ENCODE data around the gene UBE2L3. TPM values are rescaled to one million over a fixed set of nuclear protein-coding genes. Genes with fewer than 3 reads are reported as not detected.
A peak's percentile ranks its signal among the peaks of the same experiment; 100 is the strongest.

Gene UBE2L3
- total RNA-seq, 1 donor from 2014 or later: 39.8 TPM

DNA sequence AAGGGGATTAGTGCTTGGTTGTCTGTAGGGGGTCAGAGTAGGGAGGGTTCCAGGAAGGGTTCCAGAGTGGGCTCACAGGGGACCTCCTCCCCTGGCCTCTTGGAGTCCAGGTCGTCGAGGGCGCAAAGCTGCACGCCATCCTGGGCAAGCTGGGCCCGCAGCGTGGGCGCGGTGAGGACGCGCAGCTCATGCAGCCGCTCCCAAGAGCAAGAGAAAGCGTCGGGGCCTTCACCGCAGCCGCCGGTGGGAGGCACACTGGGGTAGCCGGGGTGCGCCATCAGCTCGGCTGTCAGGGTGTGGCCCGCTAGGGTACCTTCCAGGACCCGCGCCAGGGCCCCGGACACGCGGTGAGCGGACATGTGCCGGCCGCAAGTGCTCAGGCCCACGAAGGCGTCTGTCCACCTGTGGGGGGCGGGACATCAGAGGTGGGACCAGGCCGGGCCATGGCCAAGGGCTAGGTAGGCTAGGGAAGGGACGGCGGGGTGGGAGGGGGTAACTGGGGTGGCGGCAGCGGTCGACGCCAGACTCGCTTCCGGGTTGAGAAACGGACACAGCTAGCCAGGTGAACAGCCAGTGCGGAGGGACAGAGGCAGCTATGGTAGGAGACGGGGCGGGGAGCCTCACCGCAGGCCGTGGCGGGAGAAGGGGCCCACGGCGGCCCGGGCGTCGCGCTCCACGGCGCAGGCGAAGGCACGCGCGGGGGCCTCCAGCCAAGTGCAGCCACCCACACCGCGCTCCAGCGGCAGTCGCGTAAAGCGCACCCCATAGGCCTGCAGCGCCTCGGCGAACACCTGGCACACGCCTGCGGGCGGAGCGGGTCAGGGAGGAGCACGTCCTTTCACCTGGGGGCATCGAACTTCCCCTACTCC lies 61.1 kb downstream of the UBE2L3 start:
- TF ChIP-seq, protein P1, sequence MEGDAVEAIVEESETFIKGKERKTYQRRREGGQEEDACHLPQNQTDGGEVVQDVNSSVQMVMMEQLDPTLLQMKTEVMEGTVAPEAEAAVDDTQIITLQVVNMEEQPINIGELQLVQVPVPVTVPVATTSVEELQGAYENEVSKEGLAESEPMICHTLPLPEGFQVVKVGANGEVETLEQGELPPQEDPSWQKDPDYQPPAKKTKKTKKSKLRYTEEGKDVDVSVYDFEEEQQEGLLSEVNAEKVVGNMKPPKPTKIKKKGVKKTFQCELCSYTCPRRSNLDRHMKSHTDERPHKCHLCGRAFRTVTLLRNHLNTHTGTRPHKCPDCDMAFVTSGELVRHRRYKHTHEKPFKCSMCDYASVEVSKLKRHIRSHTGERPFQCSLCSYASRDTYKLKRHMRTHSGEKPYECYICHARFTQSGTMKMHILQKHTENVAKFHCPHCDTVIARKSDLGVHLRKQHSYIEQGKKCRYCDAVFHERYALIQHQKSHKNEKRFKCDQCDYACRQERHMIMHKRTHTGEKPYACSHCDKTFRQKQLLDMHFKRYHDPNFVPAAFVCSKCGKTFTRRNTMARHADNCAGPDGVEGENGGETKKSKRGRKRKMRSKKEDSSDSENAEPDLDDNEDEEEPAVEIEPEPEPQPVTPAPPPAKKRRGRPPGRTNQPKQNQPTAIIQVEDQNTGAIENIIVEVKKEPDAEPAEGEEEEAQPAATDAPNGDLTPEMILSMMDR (IDR thresholded peaks at IDR 0.05): no peak
- peak overlapping the region; percentile 91 for H3K4me3 Mint-ChIP-seq
- peaks cover 39% of the 10 kb centered on the region for H3K36me3 Mint-ChIP-seq (ENCODE audit: low read depth)
- no peaks in the 10 kb centered on the region for H3K9me3 Mint-ChIP-seq
- ATAC-seq (ENCODE audit: low read depth): peak; percentile 7
- peaks cover 49% of the 10 kb centered on the region for H3K4me1 Mint-ChIP-seq
- H3K27me3 Mint-ChIP-seq: no peaks in the 10 kb centered on the region
- peak overlapping the region; percentile 92 for H3K27ac Mint-ChIP-seq
- intact Hi-C loops (cut with micrococcal nuclease): loop anchor here (1.0 to 10.0 kb wide), 4 partner anchors 38 to 626 kb away; partner anchors contain the start of genes PPIL2 and THAP7
- ChIA-PET POLR2A (interaction anchor here (0.8 to 7.4 kb wide), 16 partner anchors 12 to 626 kb away, joined by 3 to 110 read pairs (median 6); partner anchors contain the start of genes MAPK1, PPIL2, SDF2L1 and THAP7), CTCF (interaction anchor here (0.6 to 4.3 kb wide), 14 partner anchors 10 to 646 kb away, joined by 3 to 65 read pairs (median 5); partner anchors contain the start of genes LZTR1, PPIL2, SDF2L1 and UBE2L3)
- DNase-seq: no peak

GRCh38 chr22:21629255-21630149 lies 62.0 kb downstream of the UBE2L3 start, which contains the start of gene YDJC:
TSS of gene YDJC (minus strand) at chr22:21630022. CDS start at chr22:21630014, 8 bp downstream.
- ATAC-seq (ENCODE audit: low read depth): peak; percentile 85
- POLR2A ChIA-PET: interaction anchor here (0.7 to 7.4 kb wide), 18 partner anchors 13 to 661 kb away, joined by 3 to 110 read pairs (median 4); partner anchors contain the start of genes MAPK1, PPIL2, SDF2L1 and THAP7
- Mint-ChIP-seq H3K27ac (peak within 1 kb of the TSS; percentile 92), H3K36me3 (ENCODE audit: low read depth) (peaks cover 34% of the 10 kb centered on the region), H3K4me1 (peaks cover 48% of the 10 kb centered on the region), H3K27me3 (no peaks in the 10 kb centered on the region), H3K9me3 (no peaks in the 10 kb centered on the region), H3K4me3 (peak within 1 kb of the TSS; percentile 91)
- TF ChIP-seq, protein P1 (IDR thresholded peaks at IDR 0.05): peak; percentile 31
- intact Hi-C loops (cut with micrococcal nuclease): loop anchor here (1.0 to 10.0 kb wide), 5 partner anchors 13 to 627 kb away; partner anchors contain the start of genes PPIL2, SDF2L1 and THAP7
- DNase-seq: peak; percentile 95
- CTCF ChIA-PET: interaction anchor here (0.6 to 4.3 kb wide), 14 partner anchors 9 to 647 kb away, joined by 3 to 65 read pairs (median 5); partner anchors contain the start of genes LZTR1, PPIL2, SDF2L1 and UBE2L3

GRCh38 chr22:21631025-21631424 lies 63.5 kb downstream of the UBE2L3 start:
- intact Hi-C loops (cut with micrococcal nuclease): no loop called here
- ATAC-seq (ENCODE audit: low read depth) (no peak), DNase-seq (no peak)
- Mint-ChIP-seq H3K9me3 (no peaks in the 10 kb centered on the region), H3K4me3 (no peak overlapping the region), H3K27ac (no peak overlapping the region), H3K4me1 (peaks cover 37% of the 10 kb centered on the region), H3K27me3 (no peaks in the 10 kb centered on the region), H3K36me3 (ENCODE audit: low read depth) (peaks cover 24% of the 10 kb centered on the region)
- CTCF ChIA-PET: interaction anchor here (1.1 to 4.3 kb wide), 2 partner anchors 11 to 16 kb away, joined by 6 to 65 read pairs; partner anchors contain the start of gene SDF2L1
- TF ChIP-seq, protein P1 (IDR thresholded peaks at IDR 0.05): no peak
- POLR2A ChIA-PET: interaction anchor here (2.6 to 7.4 kb wide), 2 partner anchors 11 to 63 kb away, joined by 10 to 110 read pairs; partner anchors contain the start of genes SDF2L1 and UBE2L3

GRCh38 chr22:21632237-21632895 lies 64.9 kb downstream of the UBE2L3 start, which contains the start of gene CCDC116:
TSS of gene CCDC116 (plus strand) at chr22:21632760. CDS start at chr22:21633182, 422 bp downstream.
- Mint-ChIP-seq H3K9me3 (no peaks in the 10 kb centered on the region), H3K36me3 (ENCODE audit: low read depth) (peaks cover 15% of the 10 kb centered on the region), H3K27ac (no peak within 1 kb of the TSS), H3K4me3 (no peak within 1 kb of the TSS), H3K4me1 (peaks cover 28% of the 10 kb centered on the region), H3K27me3 (no peaks in the 10 kb centered on the region)
- intact Hi-C loops (cut with micrococcal nuclease): no loop called here
- ChIA-PET POLR2A (interaction anchor here (7.4 kb wide), 1 partner anchor 10 kb away, joined by 110 read pairs; the partner anchor contains the start of gene SDF2L1), CTCF (interaction anchor here (4.3 kb wide), 1 partner anchor 10 kb away, joined by 65 read pairs; the partner anchor contains the start of gene SDF2L1)
- no peak for DNase-seq
- ATAC-seq (ENCODE audit: low read depth): no peak
- TF ChIP-seq, protein P1 (IDR thresholded peaks at IDR 0.05): no peak

Data from activated B cell treated with CpG ODN at 0.5 μM for 24 hours (primary cell).